HCT116 (cell line): ENCODE data around the gene BCAP31. TPM values are rescaled to one million over a fixed set of nuclear protein-coding genes. Genes with fewer than 3 reads are reported as not detected.

Experiments
- ATAC-seq: fragments of 200-7000 bp; cut with Tn5 transposase; 2 replicates; pipeline ENCODE4 v1.9.1; 2020; ENCODE audit warnings: mild to moderate bottlenecking, moderate library complexity
- BruUV-seq: library from RNA; stranded (reverse); fragments of 400-500 nt; replicated peaks from 2 replicates; lab custom pipeline; 2021; lab: Mats Ljungman, UMichigan
- CTCF ChIA-PET: fragments of 300-600 bp; sonication (Branson Sonifier 250); formaldehyde crosslinking; loops from one replicate; lab custom pipeline; 2021; ENCODE audit warnings: antibody characterized with exemption; lab: Charles Lee
- POLR2A ChIA-PET: fragments of 300-600, 350-600 bp; sonication (Branson Sonifier 250); formaldehyde crosslinking; loops from one replicate; lab custom pipeline; 2021; ENCODE audit warnings: antibody characterized with exemption; lab: Charles Lee
- RAD21 ChIA-PET, 2 experiments: fragments of 300-600 bp; sonication (Branson Sonifier 250); formaldehyde crosslinking; loops; one replicate each; lab custom pipeline; 2023; ENCODE audit warnings: low total read pairs in 2 of 2; ENCODE audit not compliant: uncharacterized antibody in 2 of 2, unreplicated experiment in 2 of 2, low non-redundant PET in 1 of 2; lab: Charles Lee
- DNase-seq: peaks from one replicate; pipeline ENCODE4 v3.0.0-alpha.2; 2010; ENCODE audit warnings: low read depth, low spot score
- H2AFZ ChIP-seq: fragments of 200-600 bp; shearing (Covaris generic), sonication (generic); 2 replicates; pipeline ENCODE4 v1.6.1; 2017; ENCODE audit warnings: low read depth, mixed run types, mixed read lengths, antibody characterized with exemption, low read length; ENCODE audit not compliant: poor library complexity, severe bottlenecking
- H3K27ac ChIP-seq: 2 replicates; pipeline ENCODE4 v1.5.1; 2012; ENCODE audit warnings: low read depth, low read length
- H3K27me3 ChIP-seq: fragments of 200-600 bp; sonication (generic); 2 replicates; pipeline ENCODE4 v1.6.1; 2016; ENCODE audit warnings: mixed run types, low read length, mixed read lengths; ENCODE audit not compliant: insufficient read depth
- H3K36me3 ChIP-seq, 2 experiments: fragments of 200-500 bp in 1 of 2; fragments of 200-600 bp in 1 of 2; sonication (Bioruptor generic) in 1 of 2; sonication (generic) in 1 of 2; 2 replicates each; pipeline versions ENCODE4 v1.5.1 to v1.6.1; 2014 to 2016; ENCODE audit warnings: low read length in 2 of 2, inconsistent platforms in 1 of 2, mixed read lengths in 1 of 2, mixed run types in 1 of 2; ENCODE audit not compliant: insufficient read depth in 2 of 2, control insufficient read depth in 1 of 2
- H3K4me1 ChIP-seq, 2 experiments: fragments of 200-600 bp in 1 of 2; sonication (generic) in 1 of 2; 2 replicates each; pipeline versions ENCODE4 v1.5.1 to v1.6.1; 2012 to 2017; ENCODE audit warnings: low read length in 2 of 2, inconsistent platforms in 1 of 2, mild to moderate bottlenecking in 1 of 2, mixed read lengths in 1 of 2, mixed run types in 1 of 2, moderate library complexity in 1 of 2; ENCODE audit not compliant: insufficient read depth in 2 of 2, control insufficient read depth in 1 of 2
- H3K4me2 ChIP-seq: fragments of 200-600 bp; sonication (generic); 2 replicates; pipeline ENCODE4 v1.6.1; 2017; ENCODE audit warnings: mixed run types, low read length, mixed read lengths
- H3K4me3 ChIP-seq, 2 experiments: fragments of 200-600 bp in 1 of 2; sonication (generic) in 1 of 2; replicated peaks in 1 of 2; 2 replicates each; pipeline ENCODE4 v1.5.1; 2011 to 2016; ENCODE audit warnings: low read length in 2 of 2, control low read depth in 1 of 2, low read depth in 1 of 2, mild to moderate bottlenecking in 1 of 2, mixed read lengths in 1 of 2, mixed run types in 1 of 2
- H3K79me2 ChIP-seq: fragments of 200-600 bp; sonication (generic); 2 replicates; pipeline ENCODE4 v1.6.1; 2017; ENCODE audit warnings: mild to moderate bottlenecking, mixed run types, low read length, moderate library complexity, mixed read lengths; ENCODE audit not compliant: insufficient read depth
- H3K9ac ChIP-seq: fragments of 200-600 bp; sonication (generic); 2 replicates; pipeline ENCODE4 v1.6.1; 2016; ENCODE audit warnings: low read length, mixed read lengths
- H3K9me2 ChIP-seq: fragments of 200-600 bp; sonication (generic), shearing (Covaris generic); 2 replicates; pipeline ENCODE4 v1.6.1; 2017; ENCODE audit warnings: mixed run types, mild to moderate bottlenecking, moderate library complexity; ENCODE audit not compliant: insufficient read depth
- H3K9me3 ChIP-seq, 2 experiments: fragments of 200-500 bp in 1 of 2; fragments of 200-600 bp in 1 of 2; sonication (Bioruptor generic) in 1 of 2; sonication (generic) in 1 of 2; 2 replicates each; pipeline ENCODE4 v1.6.1; 2014 to 2017; ENCODE audit warnings: low read length in 2 of 2, mixed read lengths in 2 of 2, inconsistent platforms in 1 of 2, low read depth in 1 of 2, mild to moderate bottlenecking in 1 of 2, mixed run types in 1 of 2, moderate library complexity in 1 of 2; ENCODE audit not compliant: control insufficient read depth in 1 of 2, insufficient read depth in 1 of 2
- H4K20me1 ChIP-seq: fragments of 200-600 bp; sonication (generic), shearing (Covaris generic); 2 replicates; pipeline ENCODE4 v1.6.1; 2017; ENCODE audit warnings: mixed run types, mild to moderate bottlenecking, moderate library complexity; ENCODE audit not compliant: insufficient read depth
- ATF3 ChIP-seq: IDR thresholded peaks from 2 replicates; pipeline ENCODE4 v1.6.1; 2012
- CBX3 ChIP-seq: IDR thresholded peaks from 2 replicates; pipeline ENCODE4 v1.6.1; 2012; ENCODE audit warnings: low read depth
- CEBPB ChIP-seq: IDR thresholded peaks from 2 replicates; pipeline ENCODE4 v1.6.1; 2012; ENCODE audit warnings: low read depth
- CTCF ChIP-seq, 3 experiments: fragments of 200-600 bp in 1 of 3; sonication (generic) in 1 of 3; IDR thresholded peaks in 2 of 3; conservative IDR thresholded peaks in 1 of 3; 2 replicates each; pipeline ENCODE4 v1.5.1; 2012 to 2017; ENCODE audit warnings: low read depth in 2 of 3, low read length in 2 of 3, antibody characterized with exemption in 1 of 3, borderline replicate concordance in 1 of 3, control low read depth in 1 of 3, mild to moderate bottlenecking in 1 of 3, mixed read lengths in 1 of 3, mixed run types in 1 of 3, moderate library complexity in 1 of 3; ENCODE audit not compliant: insufficient read depth in 1 of 3
- EZH2phosphoT487 ChIP-seq: fragments of 200-600 bp; IDR thresholded peaks from 2 replicates; pipeline ENCODE4 v1.6.1; 2018; ENCODE audit warnings: antibody characterized with exemption, borderline replicate concordance
- SRF ChIP-seq: IDR thresholded peaks from 2 replicates; pipeline ENCODE4 v1.6.1; 2012; ENCODE audit warnings: low read depth
- YY1 ChIP-seq: IDR thresholded peaks from 2 replicates; pipeline ENCODE4 v1.6.1; 2011; ENCODE audit warnings: low read length, low read depth, moderate library complexity, mild to moderate bottlenecking; ENCODE audit not compliant: insufficient replicate concordance; ENCODE audit errors: extremely low read depth
- ZFX ChIP-seq: fragments of 450-650 bp; IDR thresholded peaks from 2 replicates; pipeline ENCODE4 v1.6.1; 2017
- intact Hi-C: fragments of 100-400 bp; cut with micrococcal nuclease; formaldehyde crosslinking; loops from 2 replicates; pipeline ENCODE4 v1.10.0; 2022
- total RNA-seq: library from RNA; stranded (reverse); gene quantifications from one replicate; pipeline ENCODE4 v1.2.1, GENCODE V29; 2021; ENCODE audit not compliant: unreplicated experiment

The BCAP31 gene
- total RNA-seq, 1 experiment from 2014 or later, result 185 TPM

- intact Hi-C loops, result loop anchor here (10.0 kb wide), 3 partner anchors 51 to 711 kb away; no protein-coding TSS in a partner anchor
These were observed 58.4 kb downstream of the BCAP31 start for GRCh38 chrX:153665726-153666306.

More at GRCh38 chrX:153665726-153666306, 58.4 kb downstream of the BCAP31 start:
- no peak overlapping the region for H3K9ac ChIP-seq
- H3K79me2 ChIP-seq, result no peaks in the 10 kb centered on the region
- H3K27ac ChIP-seq, result no peak overlapping the region
- H3K27me3 ChIP-seq, result no peaks in the 10 kb centered on the region
- H3K4me1 ChIP-seq, result peaks cover 0 to 3% of the 10 kb centered on the region in 2 experiments; a peak in 2 of 4 replicates
- H4K20me1 ChIP-seq, result no peaks in the 10 kb centered on the region
- TF ChIP-seq CBX3, result no peak
- TF ChIP-seq SRF, result no peak
- TF ChIP-seq CEBPB, result no peak
- TF ChIP-seq CTCF (IDR thresholded peaks at IDR 0.05 in 2 of 3, conservative IDR thresholded peaks at IDR 0.05 in 1 of 3; ENCODE audit: borderline replicate concordance in 1 of 3, insufficient read depth in 1 of 3, low read depth in 2 of 3, low read length in 2 of 3), result no peak
- no peak for TF ChIP-seq ATF3
- no peak for TF ChIP-seq EZH2phosphoT487
- TF ChIP-seq YY1, result no peak
- no peak for TF ChIP-seq ZFX
- H3K9me3 ChIP-seq, result no peaks in the 10 kb centered on the region
- POLR2A ChIA-PET, result interaction anchor here (0.6 kb wide), 1 partner anchor 46 kb away, joined by 3 read pairs; no protein-coding TSS in a partner anchor
- no peak overlapping the region for H3K4me3 ChIP-seq
- no peak overlapping the region for H3K4me2 ChIP-seq
- ATAC-seq, result no peak
- no peaks in the 10 kb centered on the region for H3K9me2 ChIP-seq
- CTCF ChIA-PET, result interaction anchor here (2.5 kb wide), 1 partner anchor 111 kb away, joined by 11 read pairs; no protein-coding TSS in a partner anchor
- no peak for DNase-seq
- H3K36me3 ChIP-seq, result no peaks in the 10 kb centered on the region
- RAD21 ChIA-PET, result no interaction called here
- H2AFZ ChIP-seq, result no peak overlapping the region
- BruUV-seq, result no TSS peak
